Liver (tissue), 9 donors: ENCODE results near the gene MEF2D. TPM values are rescaled to one million over a fixed set of nuclear protein-coding genes. Genes with fewer than 3 reads are reported as not detected.

Experiments
- DNase-seq: peaks from one replicate; pipeline ENCODE4 v3.0.0-alpha.2; 2017; ENCODE audit warnings: low spot score
- H3K27ac ChIP-seq, 2 donors: one replicate each; pipeline ENCODE4 v1.7.0; 2013; ENCODE audit warnings: inconsistent platforms in 2 of 2, low read length in 2 of 2, control low read depth in 1 of 2, low read depth in 1 of 2, mild to moderate bottlenecking in 1 of 2
- H3K27me3 ChIP-seq, 4 donors: one replicate each; pipeline versions ENCODE4 v1.6.1 to v1.7.0; 2013; ENCODE audit warnings: low read length in 3 of 4, inconsistent platforms in 1 of 4, mild to moderate bottlenecking in 1 of 4, moderate library complexity in 1 of 4; ENCODE audit not compliant: control insufficient read depth in 4 of 4, insufficient read depth in 4 of 4
- H3K36me3 ChIP-seq, 4 donors: one replicate each; pipeline versions ENCODE4 v1.6.1 to v1.7.0; 2013; ENCODE audit warnings: low read length in 3 of 4, mild to moderate bottlenecking in 3 of 4, low read depth in 1 of 4, moderate library complexity in 1 of 4; ENCODE audit not compliant: control insufficient read depth in 4 of 4, insufficient read depth in 3 of 4
- H3K4me1 ChIP-seq, 4 donors: one replicate each; pipeline versions ENCODE4 v1.6.1 to v1.7.0; 2013; ENCODE audit warnings: low read length in 3 of 4, mild to moderate bottlenecking in 3 of 4, moderate library complexity in 1 of 4; ENCODE audit not compliant: control insufficient read depth in 4 of 4, insufficient read depth in 4 of 4
- H3K4me3 ChIP-seq, 3 donors: one replicate each; pipeline versions ENCODE4 v1.6.1 to v1.7.0; 2013; ENCODE audit warnings: low read length in 3 of 3, control low read depth in 1 of 3, low read depth in 1 of 3, mild to moderate bottlenecking in 1 of 3
- H3K9ac ChIP-seq, 2 donors: one replicate each; pipeline ENCODE4 v1.7.0; 2013; ENCODE audit warnings: low read length in 2 of 2, mild to moderate bottlenecking in 2 of 2, moderate library complexity in 2 of 2, control low read depth in 1 of 2, low read depth in 1 of 2
- H3K9me3 ChIP-seq, 4 donors: one replicate each; pipeline versions ENCODE4 v1.6.1 to v1.7.0; 2013; ENCODE audit warnings: low read length in 3 of 4; ENCODE audit not compliant: control insufficient read depth in 4 of 4
- EGR1 ChIP-seq, 2 donors: IDR thresholded peaks; 2 replicates each; pipeline ENCODE4 v1.6.1; 2016 to 2018; ENCODE audit warnings: antibody characterized with exemption in 2 of 2, low read depth in 2 of 2
- FOXA1 ChIP-seq: IDR thresholded peaks from 2 replicates; pipeline ENCODE4 v1.6.1; 2016; ENCODE audit warnings: antibody characterized with exemption
- FOXA2 ChIP-seq: IDR thresholded peaks from 2 replicates; pipeline ENCODE4 v1.6.1; 2016; ENCODE audit warnings: antibody characterized with exemption
- GABPA ChIP-seq, 2 donors: IDR thresholded peaks in 1 of 2; conservative IDR thresholded peaks in 1 of 2; 2 replicates each; pipeline ENCODE4 v1.6.1; 2016; ENCODE audit warnings: antibody characterized with exemption in 2 of 2, mild to moderate bottlenecking in 1 of 2, moderate library complexity in 1 of 2
- HNF4A ChIP-seq, 2 donors: conservative IDR thresholded peaks; 2 replicates each; pipeline ENCODE4 v1.6.1; 2016; ENCODE audit warnings: antibody characterized with exemption in 2 of 2, mild to moderate bottlenecking in 2 of 2
- HNF4G ChIP-seq: IDR thresholded peaks from 2 replicates; pipeline ENCODE4 v1.6.1; 2016; ENCODE audit warnings: antibody characterized with exemption
- JUND ChIP-seq, 2 donors: IDR thresholded peaks; 2 replicates each; pipeline ENCODE4 v1.6.1; 2016; ENCODE audit warnings: antibody characterized with exemption in 2 of 2
- NR2F2 ChIP-seq: IDR thresholded peaks from 2 replicates; pipeline ENCODE4 v1.6.1; 2016; ENCODE audit warnings: antibody characterized with exemption
- RAD21 ChIP-seq, 2 donors: IDR thresholded peaks; 2 replicates each; pipeline ENCODE4 v1.6.1; 2016; ENCODE audit warnings: antibody characterized with exemption in 2 of 2, mild to moderate bottlenecking in 2 of 2
- RXRA ChIP-seq, 2 donors: IDR thresholded peaks; 2 replicates each; pipeline ENCODE4 v1.6.1; 2017 to 2018; ENCODE audit warnings: antibody characterized with exemption in 2 of 2, mild to moderate bottlenecking in 1 of 2
- SP1 ChIP-seq: IDR thresholded peaks from 2 replicates; pipeline ENCODE4 v1.6.1; 2018; ENCODE audit warnings: antibody characterized with exemption, mild to moderate bottlenecking
- TAF1 ChIP-seq: conservative IDR thresholded peaks from 2 replicates; pipeline ENCODE4 v1.6.1; 2016; ENCODE audit warnings: antibody characterized with exemption, mild to moderate bottlenecking
- YY1 ChIP-seq: IDR thresholded peaks from 2 replicates; pipeline ENCODE4 v1.6.1; 2016; ENCODE audit warnings: antibody characterized with exemption, mild to moderate bottlenecking
- WGBS: extraction: QIAGEN DNeasy Blood & Tissue Kit; methylation state at CpG from one replicate; pipeline ENCODE4 v1.1.7; 2013; 5-methylcytosine and 5-hydroxymethylcytosine counted together
- polyA plus RNA-seq, 2 donors: library from polyadenylated mRNA; stranded (reverse) in 1 of 2; unstranded in 1 of 2; fragments of 200-250 nt in 1 of 2; fragments of >200 nt in 1 of 2; fragmentation: Nextera tagmentation in 1 of 2; extraction: Ambion mirVana in 1 of 2; gene quantifications; one replicate each; pipeline versions ENCODE4 v1.2.1 to v1.2.3, GENCODE V29; 2013 to 2015
- total RNA-seq, 2 donors: library from RNA; depleted of rRNA; stranded (reverse); fragments of >200 nt; gene quantifications; one replicate each; pipeline ENCODE4 v1.2.3, GENCODE V29; 2014
- TF ChIP-seq, protein P1 (sequence below): fragments of 150-350 bp; IDR thresholded peaks from 2 replicates; pipeline ENCODE4 v1.5.1; 2017; ENCODE audit warnings: improper control_type of control experiment, low read depth, low read length; ENCODE audit not compliant: missing input control
- TF ChIP-seq, protein P2 (sequence below): IDR thresholded peaks from 2 replicates; pipeline ENCODE4 v1.6.1; 2016; ENCODE audit warnings: antibody characterized with exemption, mild to moderate bottlenecking
- TF ChIP-seq, protein P3 (sequence below): IDR thresholded peaks from 2 replicates; pipeline ENCODE4 v1.6.1; 2016; ENCODE audit warnings: antibody characterized with exemption
- donor health status: healthy.
- donor health status: healthy.
- donor health status: healthy.
- donor health status: healthy.
- donor health status: healthy.

The MEF2D gene
- total RNA-seq (1 to 10 TPM; 5.2 to 5.7 TPM), polyA plus RNA-seq (1 to 10 TPM; 3.4 to 7.6 TPM)

DNA sequence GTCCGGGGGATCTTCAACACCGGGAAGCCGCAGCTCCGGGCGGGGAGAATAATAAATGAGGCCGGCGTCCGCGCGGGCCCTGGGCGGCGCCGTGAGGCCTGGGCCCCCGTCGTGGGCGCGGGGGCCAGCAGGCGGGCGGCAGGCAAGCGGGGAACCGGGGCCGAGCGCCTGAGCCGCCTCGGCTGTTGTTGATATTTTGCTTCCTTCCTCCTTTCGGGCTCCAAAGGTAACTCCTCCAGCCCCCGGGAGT is at the start of gene MEF2D:
MEF2D (minus strand) TSS at position 233 of the 250 bp plus-strand sequence. CDS start 17,483 bp downstream, outside the sequence.
- Histone ChIP-seq H3K4me1 (peaks cover 21 to 61% (median 49%) of the 10 kb centered on the region in 4 donors), H3K27ac (peak within 1 kb of the TSS; percentile 100), H3K4me3 (peak within 1 kb of the TSS; percentile 71 to 98 (median 94)), H3K36me3 (no peaks in the 10 kb centered on the region), H3K9me3 (no peaks in the 10 kb centered on the region), H3K27me3 (no peaks in the 10 kb centered on the region), H3K9ac (peak within 1 kb of the TSS; percentile 83 to 90)
- TF ChIP-seq SP1 = no peak
- TF ChIP-seq, protein P1, sequence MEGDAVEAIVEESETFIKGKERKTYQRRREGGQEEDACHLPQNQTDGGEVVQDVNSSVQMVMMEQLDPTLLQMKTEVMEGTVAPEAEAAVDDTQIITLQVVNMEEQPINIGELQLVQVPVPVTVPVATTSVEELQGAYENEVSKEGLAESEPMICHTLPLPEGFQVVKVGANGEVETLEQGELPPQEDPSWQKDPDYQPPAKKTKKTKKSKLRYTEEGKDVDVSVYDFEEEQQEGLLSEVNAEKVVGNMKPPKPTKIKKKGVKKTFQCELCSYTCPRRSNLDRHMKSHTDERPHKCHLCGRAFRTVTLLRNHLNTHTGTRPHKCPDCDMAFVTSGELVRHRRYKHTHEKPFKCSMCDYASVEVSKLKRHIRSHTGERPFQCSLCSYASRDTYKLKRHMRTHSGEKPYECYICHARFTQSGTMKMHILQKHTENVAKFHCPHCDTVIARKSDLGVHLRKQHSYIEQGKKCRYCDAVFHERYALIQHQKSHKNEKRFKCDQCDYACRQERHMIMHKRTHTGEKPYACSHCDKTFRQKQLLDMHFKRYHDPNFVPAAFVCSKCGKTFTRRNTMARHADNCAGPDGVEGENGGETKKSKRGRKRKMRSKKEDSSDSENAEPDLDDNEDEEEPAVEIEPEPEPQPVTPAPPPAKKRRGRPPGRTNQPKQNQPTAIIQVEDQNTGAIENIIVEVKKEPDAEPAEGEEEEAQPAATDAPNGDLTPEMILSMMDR = peak; percentile 0
- TF ChIP-seq, protein P2, sequence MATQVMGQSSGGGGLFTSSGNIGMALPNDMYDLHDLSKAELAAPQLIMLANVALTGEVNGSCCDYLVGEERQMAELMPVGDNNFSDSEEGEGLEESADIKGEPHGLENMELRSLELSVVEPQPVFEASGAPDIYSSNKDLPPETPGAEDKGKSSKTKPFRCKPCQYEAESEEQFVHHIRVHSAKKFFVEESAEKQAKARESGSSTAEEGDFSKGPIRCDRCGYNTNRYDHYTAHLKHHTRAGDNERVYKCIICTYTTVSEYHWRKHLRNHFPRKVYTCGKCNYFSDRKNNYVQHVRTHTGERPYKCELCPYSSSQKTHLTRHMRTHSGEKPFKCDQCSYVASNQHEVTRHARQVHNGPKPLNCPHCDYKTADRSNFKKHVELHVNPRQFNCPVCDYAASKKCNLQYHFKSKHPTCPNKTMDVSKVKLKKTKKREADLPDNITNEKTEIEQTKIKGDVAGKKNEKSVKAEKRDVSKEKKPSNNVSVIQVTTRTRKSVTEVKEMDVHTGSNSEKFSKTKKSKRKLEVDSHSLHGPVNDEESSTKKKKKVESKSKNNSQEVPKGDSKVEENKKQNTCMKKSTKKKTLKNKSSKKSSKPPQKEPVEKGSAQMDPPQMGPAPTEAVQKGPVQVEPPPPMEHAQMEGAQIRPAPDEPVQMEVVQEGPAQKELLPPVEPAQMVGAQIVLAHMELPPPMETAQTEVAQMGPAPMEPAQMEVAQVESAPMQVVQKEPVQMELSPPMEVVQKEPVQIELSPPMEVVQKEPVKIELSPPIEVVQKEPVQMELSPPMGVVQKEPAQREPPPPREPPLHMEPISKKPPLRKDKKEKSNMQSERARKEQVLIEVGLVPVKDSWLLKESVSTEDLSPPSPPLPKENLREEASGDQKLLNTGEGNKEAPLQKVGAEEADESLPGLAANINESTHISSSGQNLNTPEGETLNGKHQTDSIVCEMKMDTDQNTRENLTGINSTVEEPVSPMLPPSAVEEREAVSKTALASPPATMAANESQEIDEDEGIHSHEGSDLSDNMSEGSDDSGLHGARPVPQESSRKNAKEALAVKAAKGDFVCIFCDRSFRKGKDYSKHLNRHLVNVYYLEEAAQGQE = peak; percentile 28
- under 1% methylated on average over 27 of the region's 27 CpGs for WGBS
- DNase-seq = no peak

DNA sequence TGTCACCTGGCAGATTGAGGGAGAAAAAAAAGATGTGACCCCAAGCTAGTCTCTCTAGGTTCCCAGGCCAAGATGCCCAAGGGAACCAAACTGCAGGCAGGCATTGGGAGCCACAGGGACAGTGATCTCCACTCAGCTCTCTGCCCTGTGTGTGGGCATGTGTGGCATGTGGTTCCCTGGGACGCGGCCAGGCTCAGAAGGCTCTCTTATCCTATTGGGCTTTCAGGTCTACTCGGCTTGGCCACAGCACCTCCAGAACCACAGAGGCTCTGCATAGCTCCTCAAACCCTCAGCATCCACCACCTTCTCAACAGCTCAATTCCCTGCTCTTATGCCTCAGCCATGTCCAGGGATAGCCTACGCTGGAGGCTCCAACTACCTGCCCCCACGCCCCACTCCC is 49.8 kb upstream of the MEF2D start:
- DNase-seq = no peak
- 98% methylated on average over 5 of the region's 5 CpGs for WGBS
- Histone ChIP-seq H3K36me3 (no peaks in the 10 kb centered on the region), H3K4me3 (no peak overlapping the region), H3K9me3 (no peaks in the 10 kb centered on the region), H3K27ac (no peak overlapping the region), H3K27me3 (no peaks in the 10 kb centered on the region), H3K9ac (no peak overlapping the region), H3K4me1 (no peaks in the 10 kb centered on the region)
- TF ChIP-seq EGR1 (IDR thresholded peaks at IDR 0.05; ENCODE audit: low read depth in 2 of 2) = no peak
- TF ChIP-seq FOXA1 = no peak

DNA sequence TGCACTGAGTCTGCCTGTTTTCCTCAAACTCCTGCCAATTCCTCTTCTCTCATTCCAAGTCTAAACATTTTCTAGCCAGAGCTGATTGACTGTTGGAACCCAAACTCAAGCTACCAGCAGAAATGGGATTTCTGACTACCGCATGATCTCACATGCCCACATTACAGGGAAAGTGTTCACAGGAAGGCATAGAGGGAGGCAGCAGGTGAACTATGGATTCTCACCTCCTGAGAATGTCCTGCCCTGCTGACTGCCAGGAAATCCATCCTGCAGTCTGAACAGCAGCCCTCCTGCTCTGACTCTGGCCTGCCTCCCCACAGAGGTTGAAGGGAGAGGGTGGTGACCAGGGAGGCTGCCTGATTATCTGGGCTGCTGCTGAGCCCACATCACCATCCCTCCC is 49.3 kb upstream of the MEF2D start:
- no peaks in the 10 kb centered on the region for H3K36me3 ChIP-seq

DNA sequence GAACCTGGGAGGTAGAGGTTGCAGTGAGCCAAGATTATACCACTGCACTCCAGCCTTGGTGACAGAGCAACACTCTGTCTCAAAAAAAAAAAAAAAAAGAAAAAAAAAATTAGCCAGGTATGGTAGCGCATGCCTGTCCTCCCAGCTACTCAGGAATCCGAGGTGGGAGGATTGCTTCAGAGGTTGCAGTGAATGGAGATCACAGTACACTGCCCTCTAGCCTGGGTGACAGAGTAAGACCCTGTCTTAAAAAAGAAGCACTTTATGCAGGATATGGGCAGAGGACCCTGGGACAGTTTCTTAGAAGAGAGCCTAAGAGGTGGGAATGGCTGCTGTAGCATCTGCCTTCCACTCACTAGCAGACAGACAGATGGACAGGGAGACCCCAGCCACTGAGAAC is 48.8 kb upstream of the MEF2D start:
- Histone ChIP-seq H3K27ac (no peak overlapping the region), H3K27me3 (no peaks in the 10 kb centered on the region), H3K9ac (no peak overlapping the region), H3K36me3 (no peaks in the 10 kb centered on the region), H3K4me1 (no peaks in the 10 kb centered on the region), H3K9me3 (no peaks in the 10 kb centered on the region), H3K4me3 (no peak overlapping the region)
- no peak for DNase-seq
- 70% methylated on average over 2 of the region's 2 CpGs for WGBS
- no peak for TF ChIP-seq HNF4A (conservative IDR thresholded peaks at IDR 0.05)
- TF ChIP-seq, protein P1 = no peak
- TF ChIP-seq, protein P3, sequence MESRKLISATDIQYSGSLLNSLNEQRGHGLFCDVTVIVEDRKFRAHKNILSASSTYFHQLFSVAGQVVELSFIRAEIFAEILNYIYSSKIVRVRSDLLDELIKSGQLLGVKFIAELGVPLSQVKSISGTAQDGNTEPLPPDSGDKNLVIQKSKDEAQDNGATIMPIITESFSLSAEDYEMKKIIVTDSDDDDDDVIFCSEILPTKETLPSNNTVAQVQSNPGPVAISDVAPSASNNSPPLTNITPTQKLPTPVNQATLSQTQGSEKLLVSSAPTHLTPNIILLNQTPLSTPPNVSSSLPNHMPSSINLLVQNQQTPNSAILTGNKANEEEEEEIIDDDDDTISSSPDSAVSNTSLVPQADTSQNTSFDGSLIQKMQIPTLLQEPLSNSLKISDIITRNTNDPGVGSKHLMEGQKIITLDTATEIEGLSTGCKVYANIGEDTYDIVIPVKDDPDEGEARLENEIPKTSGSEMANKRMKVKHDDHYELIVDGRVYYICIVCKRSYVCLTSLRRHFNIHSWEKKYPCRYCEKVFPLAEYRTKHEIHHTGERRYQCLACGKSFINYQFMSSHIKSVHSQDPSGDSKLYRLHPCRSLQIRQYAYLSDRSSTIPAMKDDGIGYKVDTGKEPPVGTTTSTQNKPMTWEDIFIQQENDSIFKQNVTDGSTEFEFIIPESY = no peak
- no peak for TF ChIP-seq HNF4G
- TF ChIP-seq GABPA (IDR thresholded peaks at IDR 0.05 in 1 of 2, conservative IDR thresholded peaks at IDR 0.05 in 1 of 2) = no peak
- TF ChIP-seq RAD21 (IDR thresholded peaks at IDR 0.05) = no peak
- TF ChIP-seq RXRA (IDR thresholded peaks at IDR 0.05) = no peak
- TF ChIP-seq JUND (IDR thresholded peaks at IDR 0.05) = no peak
- no peak for TF ChIP-seq NR2F2

More for the DNA sequence above, 49.3 kb upstream of the MEF2D start:
- Histone ChIP-seq H3K9ac (no peak overlapping the region), H3K27me3 (no peaks in the 10 kb centered on the region), H3K4me3 (no peak overlapping the region), H3K9me3 (no peaks in the 10 kb centered on the region), H3K27ac (no peak overlapping the region), H3K4me1 (no peaks in the 10 kb centered on the region)
- 88% methylated on average over 1 of the region's 1 CpG for WGBS
- no peak for TF ChIP-seq RXRA (IDR thresholded peaks at IDR 0.05)
- no peak for TF ChIP-seq GABPA (IDR thresholded peaks at IDR 0.05 in 1 of 2, conservative IDR thresholded peaks at IDR 0.05 in 1 of 2)
- no peak for TF ChIP-seq HNF4G
- no peak for TF ChIP-seq TAF1
- no peak for TF ChIP-seq YY1
- TF ChIP-seq JUND (IDR thresholded peaks at IDR 0.05) = no peak
- no peak for TF ChIP-seq FOXA2
- no peak for TF ChIP-seq EGR1 (IDR thresholded peaks at IDR 0.05; ENCODE audit: low read depth in 2 of 2)
- DNase-seq = no peak
